Liver (tissue), 5 donors: ENCODE measurements around the gene TRMT13. TPM values are rescaled to one million over a fixed set of nuclear protein-coding genes. Genes with fewer than 3 reads are reported as not detected.

Source experiments
- polyA plus RNA-seq, 2 donors: library from polyadenylated mRNA; stranded (reverse) in 1 of 2; unstranded in 1 of 2; fragments of 200-250 nt in 1 of 2; fragments of >200 nt in 1 of 2; fragmentation: Nextera tagmentation in 1 of 2; extraction: Ambion mirVana in 1 of 2; gene quantifications; one replicate each; pipeline versions ENCODE4 v1.2.1 to v1.2.3, GENCODE V29; 2013 to 2015
- small RNA-seq: library from RNA; depleted of rRNA; stranded (forward); fragments of <200 nt; gene quantifications from one replicate; pipeline ENCODE3, GENCODE V24; 2014
- total RNA-seq, 2 donors: library from RNA; depleted of rRNA; stranded (reverse); fragments of >200 nt; gene quantifications; one replicate each; pipeline ENCODE4 v1.2.3, GENCODE V29; 2014
- donor health status: healthy.
- donor health status: healthy.
- donor health status: healthy.

The TRMT13 gene
- total and polyA plus RNA-seq, 4 donors = 3.5 to 11.2 (median 9.3) TPM

Small RNA genes lying within 50 kb of the gene (small RNA-seq; reads per million reads assigned to genes)
- gene AC093019.1 (not detected), gene RPL23AP90 (not detected)

Other genes with a start within 250 kb of the TRMT13 start
- gene SLC35A3, start 163.2 kb upstream of the TRMT13 start, total RNA-seq = 10 to 100 TPM; 14.1 to 35.1 TPM
- 10 to 100 TPM; 12.1 to 14.8 TPM for gene SLC35A3, start 163.2 kb upstream of the TRMT13 start, polyA plus RNA-seq
- gene SASS6, start 233 bp upstream of the TRMT13 start, total RNA-seq = 1 to 10 TPM; 1.3 to 5.9 TPM
- gene SASS6, start 233 bp upstream of the TRMT13 start, polyA plus RNA-seq = 1 to 10 TPM in 1 of 2 donors, under 1 TPM in 1; 0.55 to 1.3 TPM
- gene LRRC39, start 45.1 kb downstream of the TRMT13 start, total RNA-seq = 1 to 10 TPM in 1 of 2 donors, under 1 TPM in 1; 0.14 to 1.4 TPM
- under 1 TPM; 0.12 to 0.64 TPM for gene LRRC39, start 45.1 kb downstream of the TRMT13 start, polyA plus RNA-seq
- gene DBT, start 116.7 kb downstream of the TRMT13 start, total RNA-seq = 10 to 100 TPM in 1 of 2 donors, 1 to 10 TPM in 1; 9.8 to 10.7 TPM
- 1 to 10 TPM; 7.7 to 8.5 TPM for gene DBT, start 116.7 kb downstream of the TRMT13 start, polyA plus RNA-seq
- 10 to 100 TPM; 15.9 to 18.9 TPM for gene RTCA, start 133.1 kb downstream of the TRMT13 start, total RNA-seq
- 10 to 100 TPM; 11.2 to 14.3 TPM for gene RTCA, start 133.1 kb downstream of the TRMT13 start, polyA plus RNA-seq
- gene CDC14A, start 219.3 kb downstream of the TRMT13 start, total RNA-seq = 1 to 10 TPM; 3.6 to 4.1 TPM
- gene CDC14A, start 219.3 kb downstream of the TRMT13 start, polyA plus RNA-seq = 1 to 10 TPM in 1 of 2 donors, under 1 TPM in 1; 0.39 to 1.7 TPM